Stimulated activated effector memory CD8-positive, alpha-beta T cell treated with anti-CD3 and anti-CD28 coated beads, Interleukin-12 subunit alpha, Interleukin-12 subunit beta, amount 100 ng/mL, for 72 hours (primary cell): ENCODE results near the gene FXYD3.
"Not testable (repeated sequence)": the region's sequence is repeated elsewhere in the genome, so short reads cannot be mapped to it uniquely, and the experiment has no call there.

Source experiments
- ATAC-seq: fragments of 150-1000 bp; cut with Tn5 transposase; 2 replicates; pipeline ENCODE4 v1.10.0; 2021
- DNase-seq, 2 donors: peaks; one replicate each; pipeline ENCODE4 v3.0.0; 2021 to 2022; ENCODE audit warnings: low spot score in 2 of 2
- H3K27ac Mint-ChIP-seq: one replicate; pipeline ENCODE4 v1.8.0; 2022; ENCODE audit warnings: mild to moderate bottlenecking, mixed read lengths
- H3K36me3 Mint-ChIP-seq: one replicate; pipeline ENCODE4 v1.8.0; 2022; ENCODE audit warnings: mild to moderate bottlenecking, mixed read lengths
- H3K4me1 Mint-ChIP-seq: one replicate; pipeline ENCODE4 v1.8.0; 2022; ENCODE audit warnings: mixed read lengths
- H3K4me3 Mint-ChIP-seq: one replicate; pipeline ENCODE4 v1.8.0; 2022; ENCODE audit warnings: mild to moderate bottlenecking, mixed read lengths
- H3K9me3 Mint-ChIP-seq: one replicate; pipeline ENCODE4 v1.8.0; 2022; ENCODE audit warnings: mixed read lengths

Gene FXYD3

DNA sequence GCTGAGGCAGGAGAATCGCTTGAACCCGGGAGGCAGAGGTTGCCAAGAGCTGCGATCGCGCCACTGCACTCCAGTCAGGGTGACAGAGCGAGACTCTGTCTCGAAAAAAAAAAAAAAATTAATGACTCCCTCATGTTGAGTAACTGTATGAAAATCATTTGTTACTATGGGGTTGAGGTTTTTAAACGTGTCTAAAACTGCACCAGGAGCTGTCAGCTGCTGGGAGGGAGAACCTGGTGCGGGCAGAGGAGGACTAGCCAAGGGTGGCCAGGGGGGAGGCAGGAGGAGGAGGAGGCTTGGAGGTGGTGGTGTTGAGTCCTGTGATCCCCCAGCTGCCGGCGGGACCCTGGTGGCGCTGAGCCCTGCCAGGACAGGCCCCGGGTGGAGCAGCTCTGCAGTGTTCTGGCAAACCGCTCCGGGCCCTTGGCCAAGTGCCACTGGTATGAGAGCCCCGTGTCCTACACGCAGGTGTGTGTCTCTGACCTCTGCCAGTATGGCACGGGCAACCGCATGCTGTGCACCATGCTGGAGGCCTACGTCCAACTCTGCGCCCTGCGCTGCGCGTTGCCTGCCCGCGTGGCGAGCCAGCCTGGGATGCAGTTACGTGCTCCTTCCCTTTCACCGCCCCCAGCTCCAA lies 17.1 kb upstream of the FXYD3 start:
- no peaks in the 10 kb centered on the region for H3K9me3 Mint-ChIP-seq
- H3K4me3 Mint-ChIP-seq = no peak overlapping the region
- H3K36me3 Mint-ChIP-seq = peaks cover 5% of the 10 kb centered on the region
- DNase-seq (no peak), ATAC-seq (no peak)
- no peak overlapping the region for H3K27ac Mint-ChIP-seq
- peaks cover 5% of the 10 kb centered on the region for H3K4me1 Mint-ChIP-seq

- Mint-ChIP-seq H3K4me1 (peaks cover 5% of the 10 kb centered on the region), H3K27ac (no peak overlapping the region)
- ATAC-seq = no peak
Observed at GRCh38 chr19:35099155-35099896, 16.3 kb upstream of the FXYD3 start.

GRCh38 chr19:35099897-35100275 lies 15.7 kb upstream of the FXYD3 start:
- Mint-ChIP-seq H3K27ac (no peak overlapping the region), H3K36me3 (peaks cover 5% of the 10 kb centered on the region), H3K4me3 (no peak overlapping the region), H3K9me3 (no peaks in the 10 kb centered on the region), H3K4me1 (peaks cover 5% of the 10 kb centered on the region)
- ATAC-seq = no peak
- no peak for DNase-seq

More at GRCh38 chr19:35099155-35099896, 16.3 kb upstream of the FXYD3 start:
- no peak for DNase-seq
- Mint-ChIP-seq H3K36me3 (peaks cover 5% of the 10 kb centered on the region), H3K4me3 (no peak overlapping the region), H3K9me3 (no peaks in the 10 kb centered on the region)

DNA sequence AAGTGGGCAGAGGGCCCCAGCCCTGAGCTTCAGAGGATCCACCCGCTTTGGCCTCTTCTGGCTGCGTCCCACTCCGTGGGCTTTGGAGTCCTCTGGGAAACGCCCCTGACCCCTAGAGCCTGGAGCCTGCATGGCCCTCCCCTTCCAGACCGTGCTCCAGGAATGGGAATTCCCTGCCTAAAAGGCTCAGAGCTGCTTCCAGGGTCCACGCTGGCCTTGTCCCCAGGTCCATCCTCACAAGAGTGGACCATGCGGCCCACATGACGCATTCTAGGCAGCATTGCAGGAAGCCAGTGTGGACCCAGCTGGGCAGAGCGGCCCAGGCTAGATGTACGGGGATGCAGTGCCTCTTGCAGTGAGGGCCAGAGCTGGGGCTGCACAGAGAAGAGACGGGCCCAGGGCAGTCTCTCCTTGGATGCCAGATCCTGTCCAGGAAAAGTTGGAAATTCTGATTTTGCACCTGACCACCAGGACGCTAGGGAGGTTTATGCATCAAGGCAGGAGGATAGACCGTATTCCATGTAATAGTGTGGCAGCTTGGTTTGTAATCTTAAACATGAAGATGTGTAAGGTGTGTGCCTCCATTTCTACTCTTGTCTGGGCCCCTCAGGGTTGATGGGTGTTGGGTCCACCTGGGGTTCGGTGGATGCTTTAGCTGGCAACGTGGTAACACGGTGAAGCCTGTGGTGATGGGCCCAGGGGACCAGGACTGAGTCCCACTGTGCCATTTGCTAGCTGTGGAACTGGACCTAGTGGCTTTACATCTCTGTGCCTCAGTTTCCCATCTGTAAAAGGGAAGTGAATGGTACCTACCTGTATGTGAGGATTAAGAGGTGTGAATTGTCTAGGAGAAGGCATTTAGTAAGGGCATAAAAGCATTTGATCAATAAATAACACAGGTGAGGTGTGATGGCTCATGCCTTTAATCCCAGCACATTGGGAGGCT lies 14.8 kb upstream of the FXYD3 start:
- no peak overlapping the region for H3K27ac Mint-ChIP-seq
- DNase-seq (no peak), ATAC-seq (no peak)
- H3K4me3 Mint-ChIP-seq = no peak overlapping the region
- peaks cover 5% of the 10 kb centered on the region for H3K36me3 Mint-ChIP-seq
- no peaks in the 10 kb centered on the region for H3K9me3 Mint-ChIP-seq
- peaks cover 5% of the 10 kb centered on the region for H3K4me1 Mint-ChIP-seq

DNA sequence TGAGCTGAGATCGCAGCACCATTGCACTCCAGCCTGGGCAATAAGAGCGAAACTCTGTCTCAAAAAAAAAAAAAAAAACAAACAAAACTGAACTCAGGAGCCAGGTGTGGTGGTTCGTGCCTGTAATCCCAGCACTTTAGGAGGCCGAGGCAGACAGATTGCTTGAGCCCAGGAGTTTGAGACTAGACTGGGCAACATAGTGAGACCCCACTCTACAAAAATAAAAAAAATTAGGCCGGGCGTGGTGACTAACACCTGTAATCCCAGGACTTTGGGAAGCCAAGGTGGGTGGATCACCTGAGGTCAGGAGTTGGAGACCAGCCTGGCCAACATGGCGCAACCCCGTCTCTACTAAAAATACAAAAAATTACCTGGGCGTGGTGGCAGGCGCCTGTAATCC lies 13.7 kb upstream of the FXYD3 start:
- not testable (repeated sequence) for H3K4me3 Mint-ChIP-seq, ATAC-seq, H3K27ac Mint-ChIP-seq, H3K36me3 Mint-ChIP-seq, DNase-seq, H3K4me1 Mint-ChIP-seq, H3K9me3 Mint-ChIP-seq

GRCh38 chr19:35103614-35104013 lies 12.0 kb upstream of the FXYD3 start:
- not testable (repeated sequence) for H3K4me3 Mint-ChIP-seq, H3K27ac Mint-ChIP-seq, DNase-seq, H3K36me3 Mint-ChIP-seq, H3K9me3 Mint-ChIP-seq, ATAC-seq
- H3K4me1 Mint-ChIP-seq = peaks cover 12% of the 10 kb centered on the region

- Mint-ChIP-seq H3K36me3 (peaks cover 5% of the 10 kb centered on the region), H3K4me3 (no peak overlapping the region), H3K9me3 (peaks cover 3% of the 10 kb centered on the region), H3K27ac (no peak overlapping the region), H3K4me1 (peaks cover 12% of the 10 kb centered on the region)
- DNase-seq (no peak), ATAC-seq (no peak)
Observed at GRCh38 chr19:35104361-35104760, 11.3 kb upstream of the FXYD3 start.

GRCh38 chr19:35105047-35105410 lies 10.6 kb upstream of the FXYD3 start:
- ATAC-seq (no peak), DNase-seq (no peak)
- peaks cover 12% of the 10 kb centered on the region for H3K4me1 Mint-ChIP-seq
- H3K36me3 Mint-ChIP-seq = peaks cover 5% of the 10 kb centered on the region
- no peak overlapping the region for H3K4me3 Mint-ChIP-seq
- H3K9me3 Mint-ChIP-seq = peaks cover 3% of the 10 kb centered on the region
- no peak overlapping the region for H3K27ac Mint-ChIP-seq

- Mint-ChIP-seq H3K4me1 (peaks cover 12% of the 10 kb centered on the region), H3K4me3 (no peak overlapping the region), H3K9me3 (peaks cover 3% of the 10 kb centered on the region), H3K36me3 (peaks cover 5% of the 10 kb centered on the region), H3K27ac (no peak overlapping the region)
- ATAC-seq = peak; percentile 61
- DNase-seq = no peak
Observed at GRCh38 chr19:35105411-35106290, 10.0 kb upstream of the FXYD3 start.

DNA sequence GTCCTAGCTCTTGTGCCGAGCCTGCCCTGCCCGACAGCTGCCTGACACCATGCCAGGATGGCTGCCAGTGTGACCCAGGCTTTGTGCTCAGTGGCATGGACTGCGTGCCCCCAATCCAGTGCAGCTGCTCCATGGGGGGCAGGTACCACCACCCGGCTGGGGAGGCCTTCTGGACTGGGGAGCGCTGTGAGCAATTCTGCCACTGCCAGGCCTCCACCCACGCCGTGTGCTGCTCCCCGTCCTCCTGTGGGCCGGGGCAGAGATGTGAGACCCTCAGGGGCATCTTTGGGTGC lies 9.4 kb upstream of the FXYD3 start:
- no peak overlapping the region for H3K27ac Mint-ChIP-seq
- ATAC-seq = no peak
- no peak overlapping the region for H3K4me3 Mint-ChIP-seq
- H3K4me1 Mint-ChIP-seq = peaks cover 12% of the 10 kb centered on the region
- DNase-seq = no peak
- peaks cover 3% of the 10 kb centered on the region for H3K9me3 Mint-ChIP-seq
- peaks cover 5% of the 10 kb centered on the region for H3K36me3 Mint-ChIP-seq

GRCh38 chr19:35106898-35107541 lies 8.6 kb upstream of the FXYD3 start:
- Mint-ChIP-seq H3K36me3 (peaks cover 5% of the 10 kb centered on the region), H3K27ac (no peak overlapping the region), H3K4me1 (peaks cover 12% of the 10 kb centered on the region), H3K9me3 (peaks cover 3% of the 10 kb centered on the region), H3K4me3 (no peak overlapping the region)
- no peak for ATAC-seq
- DNase-seq = no peak

GRCh38 chr19:35107545-35107944 lies 8.1 kb upstream of the FXYD3 start:
- ATAC-seq (peak; percentile 36), DNase-seq (no peak)
- Mint-ChIP-seq H3K36me3 (peaks cover 4% of the 10 kb centered on the region), H3K4me1 (peaks cover 12% of the 10 kb centered on the region), H3K4me3 (no peak overlapping the region), H3K27ac (no peak overlapping the region), H3K9me3 (peaks cover 3% of the 10 kb centered on the region)

DNA sequence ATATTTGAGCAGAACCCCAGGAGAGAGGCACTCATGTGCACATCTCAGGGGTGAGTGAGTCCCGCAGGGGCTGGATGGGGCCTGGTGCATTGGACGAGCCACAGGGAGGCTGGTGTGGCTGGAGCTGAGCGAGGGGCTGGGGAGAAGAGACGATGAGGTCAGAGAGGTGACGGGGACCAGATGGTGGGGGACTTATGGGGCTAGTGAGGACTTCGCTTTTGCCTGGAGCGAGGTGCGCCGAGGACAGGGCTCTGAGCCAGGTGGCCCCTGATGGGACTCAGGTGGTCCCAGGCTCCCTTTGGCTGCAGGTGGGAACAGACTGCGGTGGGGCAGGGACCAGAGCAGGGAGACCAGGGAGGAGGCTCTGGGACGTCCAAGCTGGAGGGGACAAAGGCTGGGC lies 6.9 kb upstream of the FXYD3 start:
- H3K27ac Mint-ChIP-seq = peak overlapping the region; percentile 15
- ATAC-seq (no peak), DNase-seq (no peak)
- peaks cover 3% of the 10 kb centered on the region for H3K9me3 Mint-ChIP-seq
- H3K36me3 Mint-ChIP-seq = no peaks in the 10 kb centered on the region
- no peak overlapping the region for H3K4me3 Mint-ChIP-seq
- H3K4me1 Mint-ChIP-seq = peaks cover 7% of the 10 kb centered on the region

GRCh38 chr19:35109395-35110112 lies 6.1 kb upstream of the FXYD3 start:
- H3K9me3 Mint-ChIP-seq = peaks cover 3% of the 10 kb centered on the region
- ATAC-seq (no peak), DNase-seq (no peak)
- H3K4me3 Mint-ChIP-seq = no peak overlapping the region
- no peak overlapping the region for H3K27ac Mint-ChIP-seq
- no peaks in the 10 kb centered on the region for H3K36me3 Mint-ChIP-seq
- peaks cover 10% of the 10 kb centered on the region for H3K4me1 Mint-ChIP-seq
